ENCODE data around the gene IL19. TPM values are rescaled to one million over a fixed set of nuclear protein-coding genes. Genes with fewer than 3 reads are reported as not detected.
"Not testable (repeated sequence)": the region's sequence is repeated elsewhere in the genome, so short reads cannot be mapped to it uniquely, and the experiment has no call there.

The IL19 gene
- polyA plus RNA-seq, 2 donors, result 0.22 to 1.4 TPM

- Histone ChIP-seq H3K27me3 (ENCODE audit: control insufficient read depth in 1 of 2, insufficient read depth in 2 of 2, low read length in 2 of 2) (no peaks in the 10 kb centered on the region), H3K27ac (ENCODE audit: low read depth in 2 of 2, low read length in 1 of 2) (no peak overlapping the region)
Measured at GRCh38 chr1:206846487-206846886, 75.9 kb downstream of the IL19 start.

GRCh38 chr1:206847337-206847834, 76.8 kb downstream of the IL19 start:
- Histone ChIP-seq H3K27ac (ENCODE audit: low read depth in 2 of 2, low read length in 1 of 2) (no peak overlapping the region), H3K9me3 (ENCODE audit: control insufficient read depth in 2 of 2, insufficient read depth in 1 of 2, low read depth in 1 of 2, low read length in 1 of 2) (no peaks in the 10 kb centered on the region), H3K4me3 (ENCODE audit: low read depth in 1 of 2, low read length in 2 of 2) (no peak overlapping the region), H3K36me3 (ENCODE audit: control insufficient read depth in 2 of 2, insufficient read depth in 2 of 2, low read length in 1 of 2) (no peaks in the 10 kb centered on the region), H3K4me1 (ENCODE audit: control insufficient read depth in 2 of 2, insufficient read depth in 2 of 2, low read length in 1 of 2) (no peaks in the 10 kb centered on the region), H3K27me3 (ENCODE audit: control insufficient read depth in 1 of 2, insufficient read depth in 2 of 2, low read length in 2 of 2) (no peaks in the 10 kb centered on the region)
- 88 to 94% methylated on average over 3 of the region's 3 CpGs for WGBS, 2 donors

More at GRCh38 chr1:206846487-206846886, 75.9 kb downstream of the IL19 start:
- Histone ChIP-seq H3K36me3 (ENCODE audit: control insufficient read depth in 2 of 2, insufficient read depth in 2 of 2, low read length in 1 of 2) (no peaks in the 10 kb centered on the region), H3K4me3 (ENCODE audit: low read depth in 1 of 2, low read length in 2 of 2) (no peak overlapping the region), H3K4me1 (ENCODE audit: control insufficient read depth in 2 of 2, insufficient read depth in 2 of 2, low read length in 1 of 2) (no peaks in the 10 kb centered on the region), H3K9me3 (ENCODE audit: control insufficient read depth in 2 of 2, insufficient read depth in 1 of 2, low read depth in 1 of 2, low read length in 1 of 2) (no peaks in the 10 kb centered on the region)

- WGBS, 2 donors, result 85 to 86% methylated on average over 1 of the region's 1 CpG
- no peaks in the 10 kb centered on the region for H3K9me3 ChIP-seq (ENCODE audit: control insufficient read depth in 2 of 2, insufficient read depth in 1 of 2, low read depth in 1 of 2, low read length in 1 of 2)
- no peaks in the 10 kb centered on the region for H3K4me1 ChIP-seq (ENCODE audit: control insufficient read depth in 2 of 2, insufficient read depth in 2 of 2, low read length in 1 of 2)
- no peak overlapping the region for H3K4me3 ChIP-seq (ENCODE audit: low read depth in 1 of 2, low read length in 2 of 2)
- H3K27me3 ChIP-seq (ENCODE audit: control insufficient read depth in 1 of 2, insufficient read depth in 2 of 2, low read length in 2 of 2), result no peaks in the 10 kb centered on the region
- H3K36me3 ChIP-seq (ENCODE audit: control insufficient read depth in 2 of 2, insufficient read depth in 2 of 2, low read length in 1 of 2), result no peaks in the 10 kb centered on the region
- no peak overlapping the region for H3K27ac ChIP-seq (ENCODE audit: low read depth in 2 of 2, low read length in 1 of 2)
Measured at GRCh38 chr1:206847946-206848345, 77.4 kb downstream of the IL19 start.

GRCh38 chr1:206850401-206850800, 79.8 kb downstream of the IL19 start:
- H3K9me3 ChIP-seq (ENCODE audit: control insufficient read depth in 2 of 2, insufficient read depth in 1 of 2, low read depth in 1 of 2, low read length in 1 of 2), result no peaks in the 10 kb centered on the region
- H3K4me1 ChIP-seq (ENCODE audit: control insufficient read depth in 2 of 2, insufficient read depth in 2 of 2, low read length in 1 of 2), result no peaks in the 10 kb centered on the region
- H3K4me3 ChIP-seq (ENCODE audit: low read depth in 1 of 2, low read length in 2 of 2), result no peak overlapping the region
- H3K27me3 ChIP-seq (ENCODE audit: control insufficient read depth in 1 of 2, insufficient read depth in 2 of 2, low read length in 2 of 2), result no peaks in the 10 kb centered on the region
- H3K27ac ChIP-seq (ENCODE audit: low read depth in 2 of 2, low read length in 1 of 2), result no peak overlapping the region
- H3K36me3 ChIP-seq (ENCODE audit: control insufficient read depth in 2 of 2, insufficient read depth in 2 of 2, low read length in 1 of 2), result no peaks in the 10 kb centered on the region
- 80 to 87% methylated on average over 2 of the region's 2 CpGs for WGBS, 2 donors

GRCh38 chr1:206851341-206852010, 80.9 kb downstream of the IL19 start:
- no peaks in the 10 kb centered on the region for H3K9me3 ChIP-seq (ENCODE audit: control insufficient read depth in 2 of 2, insufficient read depth in 1 of 2, low read depth in 1 of 2, low read length in 1 of 2)
- H3K4me1 ChIP-seq (ENCODE audit: control insufficient read depth in 2 of 2, insufficient read depth in 2 of 2, low read length in 1 of 2), result no peaks in the 10 kb centered on the region
- H3K27ac ChIP-seq (ENCODE audit: low read depth in 2 of 2, low read length in 1 of 2), result no peak overlapping the region
- 63 to 64% methylated on average over 5 of the region's 5 CpGs for WGBS, 2 donors
- H3K27me3 ChIP-seq (ENCODE audit: control insufficient read depth in 1 of 2, insufficient read depth in 2 of 2, low read length in 2 of 2), result no peaks in the 10 kb centered on the region
- H3K36me3 ChIP-seq (ENCODE audit: control insufficient read depth in 2 of 2, insufficient read depth in 2 of 2, low read length in 1 of 2), result no peaks in the 10 kb centered on the region
- no peak overlapping the region for H3K4me3 ChIP-seq (ENCODE audit: low read depth in 1 of 2, low read length in 2 of 2)

GRCh38 chr1:206852662-206853061, 82.1 kb downstream of the IL19 start:
- H3K4me1 ChIP-seq (ENCODE audit: control insufficient read depth in 2 of 2, insufficient read depth in 2 of 2, low read length in 1 of 2); H3K27ac ChIP-seq (ENCODE audit: low read depth in 2 of 2, low read length in 1 of 2); H3K36me3 ChIP-seq (ENCODE audit: control insufficient read depth in 2 of 2, insufficient read depth in 2 of 2, low read length in 1 of 2); H3K27me3 ChIP-seq (ENCODE audit: control insufficient read depth in 1 of 2, insufficient read depth in 2 of 2, low read length in 2 of 2); H3K9me3 ChIP-seq (ENCODE audit: control insufficient read depth in 2 of 2, insufficient read depth in 1 of 2, low read depth in 1 of 2, low read length in 1 of 2); H3K4me3 ChIP-seq (ENCODE audit: low read depth in 1 of 2, low read length in 2 of 2): not testable (repeated sequence)
- WGBS, 2 donors, result 95 to 96% methylated on average over 2 of the region's 2 CpGs

GRCh38 chr1:206853696-206854095, 83.1 kb downstream of the IL19 start:
- H3K9me3 ChIP-seq (ENCODE audit: control insufficient read depth in 2 of 2, insufficient read depth in 1 of 2, low read depth in 1 of 2, low read length in 1 of 2); H3K27me3 ChIP-seq (ENCODE audit: control insufficient read depth in 1 of 2, insufficient read depth in 2 of 2, low read length in 2 of 2); H3K4me3 ChIP-seq (ENCODE audit: low read depth in 1 of 2, low read length in 2 of 2); H3K4me1 ChIP-seq (ENCODE audit: control insufficient read depth in 2 of 2, insufficient read depth in 2 of 2, low read length in 1 of 2); H3K36me3 ChIP-seq (ENCODE audit: control insufficient read depth in 2 of 2, insufficient read depth in 2 of 2, low read length in 1 of 2); H3K27ac ChIP-seq (ENCODE audit: low read depth in 2 of 2, low read length in 1 of 2): not testable (repeated sequence)

- Histone ChIP-seq H3K27me3 (ENCODE audit: control insufficient read depth in 1 of 2, insufficient read depth in 2 of 2, low read length in 2 of 2) (no peaks in the 10 kb centered on the region), H3K9me3 (ENCODE audit: control insufficient read depth in 2 of 2, insufficient read depth in 1 of 2, low read depth in 1 of 2, low read length in 1 of 2) (peaks cover 0 to 2% of the 10 kb centered on the region in 2 donors), H3K36me3 (ENCODE audit: control insufficient read depth in 2 of 2, insufficient read depth in 2 of 2, low read length in 1 of 2) (no peaks in the 10 kb centered on the region), H3K4me1 (ENCODE audit: control insufficient read depth in 2 of 2, insufficient read depth in 2 of 2, low read length in 1 of 2) (peaks cover 0 to 3% of the 10 kb centered on the region in 2 donors), H3K27ac (ENCODE audit: low read depth in 2 of 2, low read length in 1 of 2) (no peak overlapping the region), H3K4me3 (ENCODE audit: low read depth in 1 of 2, low read length in 2 of 2) (no peak overlapping the region)
- 77 to 84% methylated on average over 3 of the region's 3 CpGs for WGBS, 2 donors
Measured at GRCh38 chr1:206854401-206855129, 84.0 kb downstream of the IL19 start.

GRCh38 chr1:206855859-206856258, 85.3 kb downstream of the IL19 start:
- Histone ChIP-seq H3K9me3 (ENCODE audit: control insufficient read depth in 2 of 2, insufficient read depth in 1 of 2, low read depth in 1 of 2, low read length in 1 of 2) (peaks cover 0 to 2% of the 10 kb centered on the region in 2 donors), H3K36me3 (ENCODE audit: control insufficient read depth in 2 of 2, insufficient read depth in 2 of 2, low read length in 1 of 2) (no peaks in the 10 kb centered on the region), H3K27ac (ENCODE audit: low read depth in 2 of 2, low read length in 1 of 2) (no peak overlapping the region), H3K27me3 (ENCODE audit: control insufficient read depth in 1 of 2, insufficient read depth in 2 of 2, low read length in 2 of 2) (no peaks in the 10 kb centered on the region), H3K4me1 (ENCODE audit: control insufficient read depth in 2 of 2, insufficient read depth in 2 of 2, low read length in 1 of 2) (peaks cover 0 to 3% of the 10 kb centered on the region in 2 donors), H3K4me3 (ENCODE audit: low read depth in 1 of 2, low read length in 2 of 2) (no peak overlapping the region)
- WGBS, 2 donors, result 85 to 95% methylated on average over 2 of the region's 2 CpGs

Data from esophagus (tissue), 2 donors.